Measurements from ENCODE around the gene UGT1A4. TPM values are rescaled to one million over a fixed set of nuclear protein-coding genes. Genes with fewer than 3 reads are reported as not detected.

UGT1A4 gene
- total and polyA plus RNA-seq, 2 donors (not counting 3 experiments of a cell fraction or from before 2014, with no cell fraction given) = not detected

GRCh38 chr2:233793465-233794127, 75.1 kb downstream of the UGT1A4 start:
- H3K4me3 ChIP-seq (replicated peaks in 1 of 3; ENCODE audit: insufficient read depth in 1 of 3, low read depth in 1 of 3, low read length in 3 of 3) = no peak overlapping the region
- no peak overlapping the region for H2AFZ ChIP-seq (ENCODE audit: low read depth, low read length)
- H3K79me2 ChIP-seq (ENCODE audit: control insufficient read depth, insufficient read depth, low read length) = no peaks in the 10 kb centered on the region
- H3K9me3 ChIP-seq (replicated peaks; ENCODE audit: control insufficient read depth, insufficient read depth, low read length) = no peaks in the 10 kb centered on the region
- no peaks in the 10 kb centered on the region for H3K4me1 ChIP-seq (ENCODE audit: control insufficient read depth, extremely low read depth, insufficient read depth, low read length)
- TF ChIP-seq POLR2A (IDR thresholded peaks at IDR 0.05; ENCODE audit: low read depth, low read length) (no peak), MAX (IDR thresholded peaks at IDR 0.05; ENCODE audit: insufficient read depth, insufficient read length) (no peak), EZH2 (IDR thresholded peaks at IDR 0.05; ENCODE audit: borderline replicate concordance, low read depth, low read length, severe bottlenecking) (no peak), FOS (IDR thresholded peaks at IDR 0.05; ENCODE audit: borderline replicate concordance, insufficient read depth, low read length) (no peak), JUN (IDR thresholded peaks at IDR 0.05; ENCODE audit: borderline replicate concordance, insufficient read depth, insufficient read length, low read depth) (no peak), CTCF (IDR thresholded peaks at IDR 0.05; ENCODE audit: extremely low read depth in 1 of 2, insufficient read depth in 1 of 2, low read depth in 1 of 2, low read length in 2 of 2) (no peak), POLR2AphosphoS5 (IDR thresholded peaks at IDR 0.05; ENCODE audit: insufficient read depth, low read depth, low read length) (no peak), MYC (IDR thresholded peaks at IDR 0.05; ENCODE audit: low read depth, low read length) (no peak), GATA2 (IDR thresholded peaks at IDR 0.05; ENCODE audit: insufficient read depth, insufficient read length, low read depth, low read length) (no peak)
- BruUV-seq (replicated peaks) = no TSS peak
- DNase-seq (ENCODE audit: low read depth, low spot score) (no peak), FAIRE-seq (no peak)
- no peaks in the 10 kb centered on the region for H3K36me3 ChIP-seq (ENCODE audit: control insufficient read depth in 2 of 2, extremely low read depth in 1 of 2, insufficient read depth in 2 of 2, low read length in 2 of 2)
- no peaks in the 10 kb centered on the region for H4K20me1 ChIP-seq (replicated peaks; ENCODE audit: control insufficient read depth, extremely low read depth, insufficient read depth, low read length)
- ChIA-PET POLR2A (no interaction called here), CTCF (no interaction called here)
- dilution Hi-C loops (cut with MboI; ENCODE audit: extremely low pct_ligation_motif_present, low sequenced_read_pairs) (no loop called here), intact Hi-C loops (cut with micrococcal nuclease) (no loop called here)
- no peak overlapping the region for H3K27ac ChIP-seq (ENCODE audit: insufficient read depth, low read depth, low read length)
- H3K9ac ChIP-seq (replicated peaks; ENCODE audit: extremely low read depth, insufficient read depth, low read length) = no peak overlapping the region
- H3K9me1 ChIP-seq (replicated peaks; ENCODE audit: control insufficient read depth, extremely low read depth, insufficient read depth, low read length) = no peaks in the 10 kb centered on the region
- no peak overlapping the region for H3K4me2 ChIP-seq (ENCODE audit: insufficient read depth, low read length)
- H3K27me3 ChIP-seq (ENCODE audit: control insufficient read depth in 2 of 2, insufficient read depth in 2 of 2, low read length in 2 of 2) = no peaks in the 10 kb centered on the region

All from endothelial cell of umbilical vein (primary cell).